ENCODE results near the gene SEC24D. TPM values are rescaled to one million over a fixed set of nuclear protein-coding genes. Genes with fewer than 3 reads are reported as not detected.

The SEC24D gene
- total and polyA plus RNA-seq, 2 donors, result 16.3 to 20.9 TPM

GRCh38 chr4:118836301-118837120, 585 bp upstream of the SEC24D start:
- 6% methylated on average over 29 of the region's 29 CpGs for WGBS
- no peaks in the 10 kb centered on the region for H3K27me3 ChIP-seq (ENCODE audit: control insufficient read depth in 2 of 2, insufficient read depth in 1 of 2, low read length in 1 of 2)
- H3K4me3 ChIP-seq (ENCODE audit: low read length in 2 of 2), result peak overlapping the region; percentile 81 to 94
- peak overlapping the region; percentile 8 to 61 for H3K27ac ChIP-seq (ENCODE audit: low read depth in 1 of 2, low read length in 1 of 2)
- peaks cover 8 to 11% of the 10 kb centered on the region in 2 donors for H3K4me1 ChIP-seq (ENCODE audit: control insufficient read depth in 2 of 2, insufficient read depth in 2 of 2, low read length in 2 of 2)
- H3K9me3 ChIP-seq (ENCODE audit: control insufficient read depth in 2 of 2, insufficient read depth in 1 of 2, low read length in 1 of 2), result no peaks in the 10 kb centered on the region
- H3K36me3 ChIP-seq (ENCODE audit: control insufficient read depth in 2 of 2, insufficient read depth in 2 of 2, low read length in 1 of 2), result peaks cover 0 to 10% of the 10 kb centered on the region in 2 donors
- peak in 4 of 9 donors; percentile 20 to 43 (median 24) for DNase-seq (ENCODE audit: low read depth in 6 of 9, low spot score in 9 of 9)

DNA sequence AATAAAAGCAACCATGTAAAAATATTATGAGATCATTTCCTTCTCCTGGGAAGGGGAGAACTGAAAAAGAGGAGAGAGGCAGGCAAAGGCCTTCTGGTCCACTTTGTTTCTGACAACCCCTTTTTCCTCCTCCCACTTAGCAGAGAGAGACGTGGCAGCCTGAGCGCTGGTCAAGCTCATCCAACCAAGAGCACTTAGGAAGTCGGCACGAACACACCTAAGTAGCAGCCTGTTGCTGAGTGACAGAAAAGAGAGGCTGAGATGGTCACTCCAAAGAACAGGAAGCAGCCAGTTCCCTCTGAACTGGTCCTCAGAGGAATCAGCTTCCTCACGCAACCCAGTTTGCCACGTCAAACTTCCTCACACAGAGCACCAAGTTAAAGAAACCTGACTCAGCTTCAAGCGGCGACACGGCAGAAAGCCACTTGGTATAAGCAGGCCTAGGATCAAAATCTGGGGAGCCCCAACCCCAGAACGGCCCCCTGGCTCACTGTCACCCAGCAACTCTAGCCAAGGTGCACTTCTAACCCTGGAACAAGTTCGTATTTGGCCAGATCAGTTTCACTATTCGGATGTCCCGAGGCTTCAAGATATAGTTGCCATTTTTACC, 861 bp downstream of the SEC24D start:
- Histone ChIP-seq H3K27ac (ENCODE audit: low read depth in 1 of 2, low read length in 1 of 2) (peak overlapping the region; percentile 71 to 85), H3K4me1 (ENCODE audit: control insufficient read depth in 2 of 2, insufficient read depth in 2 of 2, low read length in 2 of 2) (peaks cover 8 to 11% of the 10 kb centered on the region in 2 donors), H3K27me3 (ENCODE audit: control insufficient read depth in 2 of 2, insufficient read depth in 1 of 2, low read length in 1 of 2) (no peaks in the 10 kb centered on the region), H3K9me3 (ENCODE audit: control insufficient read depth in 2 of 2, insufficient read depth in 1 of 2, low read length in 1 of 2) (no peaks in the 10 kb centered on the region), H3K4me3 (ENCODE audit: low read length in 2 of 2) (peak overlapping the region; percentile 81 to 94), H3K36me3 (ENCODE audit: control insufficient read depth in 2 of 2, insufficient read depth in 2 of 2, low read length in 1 of 2) (peaks cover 3 to 11% of the 10 kb centered on the region in 2 donors)
- peak in 8 of 9 donors; percentile 30 to 74 (median 43) for DNase-seq (ENCODE audit: low read depth in 6 of 9, low spot score in 9 of 9)
- 3% methylated on average over 13 of the region's 13 CpGs for WGBS

DNA sequence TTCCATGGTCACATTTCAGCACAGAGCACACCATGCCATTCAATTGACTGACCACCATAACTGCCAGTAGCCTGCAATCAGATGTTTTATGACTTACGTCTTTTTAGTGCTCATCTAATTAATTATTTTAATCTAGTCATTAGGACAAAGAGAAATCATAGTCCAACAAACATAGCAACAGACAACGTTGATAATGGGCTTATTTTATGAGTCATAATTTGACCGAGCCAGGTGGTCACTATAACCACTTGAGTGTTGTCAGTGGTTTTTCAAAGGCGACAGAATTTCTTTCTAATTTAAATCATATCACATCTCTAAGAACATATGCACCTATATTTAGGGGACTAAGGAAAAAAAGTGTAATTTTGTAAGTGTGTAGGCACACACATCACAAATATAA, 1.9 kb downstream of the SEC24D start:
- WGBS, result 94% methylated on average over 4 of the region's 4 CpGs
- Histone ChIP-seq H3K4me1 (ENCODE audit: control insufficient read depth in 2 of 2, insufficient read depth in 2 of 2, low read length in 2 of 2) (peaks cover 8 to 11% of the 10 kb centered on the region in 2 donors), H3K4me3 (ENCODE audit: low read length in 2 of 2) (no peak overlapping the region)

DNA sequence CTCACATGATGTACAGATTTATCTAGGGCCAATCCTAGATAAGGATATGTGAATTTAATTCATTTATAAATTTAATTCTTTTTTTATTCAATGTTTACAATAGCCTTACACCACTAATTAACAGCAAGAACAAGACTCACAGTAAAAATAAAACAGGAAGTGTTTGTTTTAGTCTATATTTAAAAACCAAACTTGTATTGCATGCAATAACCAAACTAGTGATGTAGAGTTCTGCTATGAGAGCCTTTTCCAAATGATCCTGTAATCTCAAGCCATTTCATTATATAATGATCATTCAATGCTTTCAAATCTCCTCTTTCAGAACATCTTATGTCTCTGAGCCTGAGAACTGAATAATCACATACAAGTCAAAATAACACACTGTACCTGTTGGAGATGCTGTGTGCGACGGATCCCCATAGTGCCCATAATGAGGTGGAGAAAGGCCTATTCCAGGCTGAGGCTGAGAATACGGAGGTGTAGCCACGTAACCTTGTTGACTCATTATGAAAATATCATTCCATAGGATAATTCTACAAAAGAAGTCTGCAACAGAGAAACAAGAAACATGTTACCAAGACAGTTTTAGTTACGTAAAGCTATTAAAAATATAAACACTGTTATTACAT, 2.6 kb downstream of the SEC24D start:
- Histone ChIP-seq H3K4me1 (ENCODE audit: control insufficient read depth in 2 of 2, insufficient read depth in 2 of 2, low read length in 2 of 2) (peaks cover 8 to 11% of the 10 kb centered on the region in 2 donors), H3K36me3 (ENCODE audit: control insufficient read depth in 2 of 2, insufficient read depth in 2 of 2, low read length in 1 of 2) (peaks cover 3 to 11% of the 10 kb centered on the region in 2 donors), H3K4me3 (ENCODE audit: low read length in 2 of 2) (no peak overlapping the region), H3K27me3 (ENCODE audit: control insufficient read depth in 2 of 2, insufficient read depth in 1 of 2, low read length in 1 of 2) (no peaks in the 10 kb centered on the region), H3K27ac (ENCODE audit: low read depth in 1 of 2, low read length in 1 of 2) (no peak overlapping the region), H3K9me3 (ENCODE audit: control insufficient read depth in 2 of 2, insufficient read depth in 1 of 2, low read length in 1 of 2) (no peaks in the 10 kb centered on the region)
- WGBS, result 98% methylated on average over 5 of the region's 5 CpGs
- no peak for DNase-seq (ENCODE audit: low read depth in 6 of 9, low spot score in 9 of 9)

More for the DNA sequence above, 1.9 kb downstream of the SEC24D start:
- H3K36me3 ChIP-seq (ENCODE audit: control insufficient read depth in 2 of 2, insufficient read depth in 2 of 2, low read length in 1 of 2), result peaks cover 3 to 11% of the 10 kb centered on the region in 2 donors
- H3K9me3 ChIP-seq (ENCODE audit: control insufficient read depth in 2 of 2, insufficient read depth in 1 of 2, low read length in 1 of 2), result no peaks in the 10 kb centered on the region
- no peaks in the 10 kb centered on the region for H3K27me3 ChIP-seq (ENCODE audit: control insufficient read depth in 2 of 2, insufficient read depth in 1 of 2, low read length in 1 of 2)
- DNase-seq (ENCODE audit: low read depth in 6 of 9, low spot score in 9 of 9), result no peak
- no peak overlapping the region for H3K27ac ChIP-seq (ENCODE audit: low read depth in 1 of 2, low read length in 1 of 2)

DNA sequence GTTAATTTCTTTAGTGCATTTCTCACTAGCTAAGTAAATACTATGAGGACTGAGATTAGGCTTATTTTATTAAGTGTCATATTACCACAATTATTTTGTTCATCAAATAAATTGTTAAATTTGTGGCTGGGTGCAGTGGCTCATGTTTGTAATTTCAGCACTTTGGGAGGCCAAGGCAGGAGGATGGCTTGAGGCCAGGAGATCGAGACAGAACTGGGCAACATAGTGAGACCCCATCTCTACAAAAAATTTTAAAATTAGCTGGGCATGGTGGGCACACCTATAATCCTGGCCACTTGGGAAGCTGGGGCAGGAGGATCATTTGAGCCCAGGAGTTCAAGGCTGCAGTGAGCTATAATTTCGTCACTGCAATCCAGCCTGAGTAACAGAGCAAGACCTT, 6.8 kb downstream of the SEC24D start:
- over 99% methylated on average over 2 of the region's 2 CpGs for WGBS
- Histone ChIP-seq H3K27me3 (ENCODE audit: control insufficient read depth in 2 of 2, insufficient read depth in 1 of 2, low read length in 1 of 2) (no peaks in the 10 kb centered on the region), H3K36me3 (ENCODE audit: control insufficient read depth in 2 of 2, insufficient read depth in 2 of 2, low read length in 1 of 2) (peaks cover 3 to 15% of the 10 kb centered on the region in 2 donors), H3K4me1 (ENCODE audit: control insufficient read depth in 2 of 2, insufficient read depth in 2 of 2, low read length in 2 of 2) (no peaks in the 10 kb centered on the region), H3K27ac (ENCODE audit: low read depth in 1 of 2, low read length in 1 of 2) (no peak overlapping the region), H3K4me3 (ENCODE audit: low read length in 2 of 2) (no peak overlapping the region), H3K9me3 (ENCODE audit: control insufficient read depth in 2 of 2, insufficient read depth in 1 of 2, low read length in 1 of 2) (no peaks in the 10 kb centered on the region)
- DNase-seq (ENCODE audit: low read depth in 6 of 9, low spot score in 9 of 9), result no peak

DNA sequence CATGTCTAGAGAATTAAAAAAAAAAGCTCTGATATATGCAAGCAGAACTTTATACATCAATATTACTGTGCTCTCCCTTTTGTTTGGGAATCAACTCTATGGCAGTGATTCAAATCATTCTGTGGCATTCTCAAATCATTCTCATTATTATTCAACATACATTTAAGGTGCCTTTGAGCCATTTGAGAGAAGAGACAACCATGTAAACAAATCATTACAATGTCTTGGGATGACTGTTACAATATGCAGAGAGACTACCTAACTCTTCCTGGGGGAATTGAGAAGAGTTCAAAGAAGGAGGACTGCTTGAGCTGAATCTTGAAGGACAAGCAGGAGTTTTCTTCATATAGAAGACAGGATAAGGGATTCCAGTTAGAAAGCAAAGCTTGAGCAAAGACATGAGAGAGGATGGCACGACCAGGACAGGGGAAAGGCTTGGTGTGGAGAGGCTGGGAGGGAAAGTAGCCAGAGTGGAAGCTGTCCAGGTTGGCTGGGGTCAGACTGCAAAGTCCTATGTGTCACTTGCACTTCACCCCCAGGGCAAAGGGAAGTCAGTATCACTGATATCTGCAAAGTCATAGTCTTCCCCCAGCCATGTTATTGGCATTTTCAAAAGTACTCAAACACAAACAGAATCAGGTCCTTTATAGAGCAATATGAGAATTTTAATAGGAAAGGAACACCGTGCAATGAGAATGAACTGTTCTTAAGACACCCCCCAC, 9.0 kb downstream of the SEC24D start:
- H3K36me3 ChIP-seq (ENCODE audit: control insufficient read depth in 2 of 2, insufficient read depth in 2 of 2, low read length in 1 of 2), result peaks cover 3 to 16% of the 10 kb centered on the region in 2 donors
- H3K27ac ChIP-seq (ENCODE audit: low read depth in 1 of 2, low read length in 1 of 2), result no peak overlapping the region
- H3K4me3 ChIP-seq (ENCODE audit: low read length in 2 of 2), result no peak overlapping the region
- H3K4me1 ChIP-seq (ENCODE audit: control insufficient read depth in 2 of 2, insufficient read depth in 2 of 2, low read length in 2 of 2), result no peaks in the 10 kb centered on the region
- no peak for DNase-seq (ENCODE audit: low read depth in 6 of 9, low spot score in 9 of 9)
- H3K9me3 ChIP-seq (ENCODE audit: control insufficient read depth in 2 of 2, insufficient read depth in 1 of 2, low read length in 1 of 2), result no peaks in the 10 kb centered on the region
- H3K27me3 ChIP-seq (ENCODE audit: control insufficient read depth in 2 of 2, insufficient read depth in 1 of 2, low read length in 1 of 2), result no peaks in the 10 kb centered on the region
- WGBS, result 94% methylated on average over 2 of the region's 2 CpGs

- 96% methylated on average over 3 of the region's 3 CpGs for WGBS
- DNase-seq (ENCODE audit: low read depth in 6 of 9, low spot score in 9 of 9), result no peak
- Histone ChIP-seq H3K36me3 (ENCODE audit: control insufficient read depth in 2 of 2, insufficient read depth in 2 of 2, low read length in 1 of 2) (peaks cover 0 to 12% of the 10 kb centered on the region in 2 donors), H3K4me1 (ENCODE audit: control insufficient read depth in 2 of 2, insufficient read depth in 2 of 2, low read length in 2 of 2) (no peaks in the 10 kb centered on the region), H3K27me3 (ENCODE audit: control insufficient read depth in 2 of 2, insufficient read depth in 1 of 2, low read length in 1 of 2) (no peaks in the 10 kb centered on the region), H3K27ac (ENCODE audit: low read depth in 1 of 2, low read length in 1 of 2) (no peak overlapping the region), H3K9me3 (ENCODE audit: control insufficient read depth in 2 of 2, insufficient read depth in 1 of 2, low read length in 1 of 2) (no peaks in the 10 kb centered on the region), H3K4me3 (ENCODE audit: low read length in 2 of 2) (no peak overlapping the region)
Observed at GRCh38 chr4:118825799-118826198, 10.1 kb downstream of the SEC24D start.

DNA sequence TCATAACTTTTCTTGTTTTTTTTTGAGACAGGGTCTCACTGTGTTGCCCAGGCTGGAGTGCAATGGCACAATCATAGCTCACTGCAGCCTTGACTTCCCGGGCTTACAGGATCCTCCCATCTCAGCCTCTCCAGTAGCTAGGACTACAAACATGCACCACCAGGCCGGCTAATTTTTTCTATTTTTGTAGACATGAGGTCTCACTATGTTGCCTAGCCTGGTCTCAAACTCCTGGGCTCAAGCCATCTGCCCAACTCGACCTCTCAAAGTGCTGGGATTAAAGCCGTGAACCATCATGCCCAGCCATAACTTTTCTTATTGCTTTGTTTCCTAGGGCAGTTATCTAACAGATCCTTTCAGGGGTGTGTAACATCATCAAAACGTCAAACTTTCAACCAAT, 11.8 kb downstream of the SEC24D start:
- WGBS, result 96% methylated on average over 5 of the region's 5 CpGs
- Histone ChIP-seq H3K36me3 (ENCODE audit: control insufficient read depth in 2 of 2, insufficient read depth in 2 of 2, low read length in 1 of 2) (peaks cover 0 to 12% of the 10 kb centered on the region in 2 donors), H3K4me1 (ENCODE audit: control insufficient read depth in 2 of 2, insufficient read depth in 2 of 2, low read length in 2 of 2) (no peaks in the 10 kb centered on the region), H3K27ac (ENCODE audit: low read depth in 1 of 2, low read length in 1 of 2) (no peak overlapping the region), H3K4me3 (ENCODE audit: low read length in 2 of 2) (no peak overlapping the region), H3K9me3 (ENCODE audit: control insufficient read depth in 2 of 2, insufficient read depth in 1 of 2, low read length in 1 of 2) (no peaks in the 10 kb centered on the region), H3K27me3 (ENCODE audit: control insufficient read depth in 2 of 2, insufficient read depth in 1 of 2, low read length in 1 of 2) (no peaks in the 10 kb centered on the region)
- no peak for DNase-seq (ENCODE audit: low read depth in 6 of 9, low spot score in 9 of 9)
